NAMALWA (cell line): ENCODE data around the gene PRICKLE2.

Experiments used
- DNase-seq: peaks from one replicate; pipeline ENCODE4 v3.0.0-alpha.2; 2015; ENCODE audit warnings: low spot score

PRICKLE2 gene

GRCh38 chr3:64218746-64219145, 6.5 kb downstream of the PRICKLE2 start:
- no peak for DNase-seq

- DNase-seq = no peak
Observed at GRCh38 chr3:64218329-64218728, 6.9 kb downstream of the PRICKLE2 start.

GRCh38 chr3:64216274-64217147, 8.8 kb downstream of the PRICKLE2 start:
- no peak for DNase-seq

- DNase-seq = no peak
Observed at GRCh38 chr3:64215559-64215958, 9.7 kb downstream of the PRICKLE2 start.

- no peak for DNase-seq
Observed at GRCh38 chr3:64215103-64215502, 10.2 kb downstream of the PRICKLE2 start.

GRCh38 chr3:64214381-64215018, 10.8 kb downstream of the PRICKLE2 start:
- no peak for DNase-seq

GRCh38 chr3:64213962-64214379, 11.3 kb downstream of the PRICKLE2 start:
- DNase-seq = no peak

- no peak for DNase-seq
Observed at GRCh38 chr3:64213224-64213878, 11.9 kb downstream of the PRICKLE2 start.

GRCh38 chr3:64209866-64210621, 15.2 kb downstream of the PRICKLE2 start:
- DNase-seq = no peak

- DNase-seq = no peak
Observed at GRCh38 chr3:64207289-64208080, 17.8 kb downstream of the PRICKLE2 start.

GRCh38 chr3:64203969-64204908, 21.0 kb downstream of the PRICKLE2 start:
- no peak for DNase-seq

- no peak for DNase-seq
Observed at GRCh38 chr3:64203216-64203615, 22.1 kb downstream of the PRICKLE2 start.

GRCh38 chr3:64199932-64200331, 25.3 kb downstream of the PRICKLE2 start:
- no peak for DNase-seq

GRCh38 chr3:64196236-64196929, 28.9 kb downstream of the PRICKLE2 start:
- DNase-seq = no peak

GRCh38 chr3:64195789-64196188, 29.5 kb downstream of the PRICKLE2 start:
- no peak for DNase-seq

- no peak for DNase-seq
Observed at GRCh38 chr3:64191822-64192221, 33.4 kb downstream of the PRICKLE2 start.

- no peak for DNase-seq
Observed at GRCh38 chr3:64190517-64191515, 34.5 kb downstream of the PRICKLE2 start.
